Measurements from ENCODE around the gene ADARB1.

- TF ChIP-seq POLR2AphosphoS5 (IDR thresholded peaks at IDR 0.05; ENCODE audit: low read depth, low read length) (no peak), POLR2A (IDR thresholded peaks at IDR 0.05; ENCODE audit: low read depth, low read length) (no peak)
Observed at GRCh38 chr21:45089964-45090363, 15.6 kb downstream of the ADARB1 start.

All from GM12892 (cell line).